K562 treated with DMSO at 1 percent for 4 hours (cell line): ENCODE results near the gene SLC39A2. TPM values are rescaled to one million over a fixed set of nuclear protein-coding genes. Genes with fewer than 3 reads are reported as not detected.

ENCODE experiments used
- total RNA-seq: library from RNA; unstranded; fragments of 300-600 nt; gene quantifications from 2 replicates; pipeline ENCODE4 v1.2.3, GENCODE V29; 2022; ENCODE audit not compliant: insufficient read depth

The SLC39A2 gene, protein sequence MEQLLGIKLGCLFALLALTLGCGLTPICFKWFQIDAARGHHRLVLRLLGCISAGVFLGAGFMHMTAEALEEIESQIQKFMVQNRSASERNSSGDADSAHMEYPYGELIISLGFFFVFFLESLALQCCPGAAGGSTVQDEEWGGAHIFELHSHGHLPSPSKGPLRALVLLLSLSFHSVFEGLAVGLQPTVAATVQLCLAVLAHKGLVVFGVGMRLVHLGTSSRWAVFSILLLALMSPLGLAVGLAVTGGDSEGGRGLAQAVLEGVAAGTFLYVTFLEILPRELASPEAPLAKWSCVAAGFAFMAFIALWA
- total RNA-seq: not detected in 2 replicates

GRCh38 chr14:20998674-20999366, at the start of gene SLC39A2:
TSS of gene SLC39A2 (plus strand) at chr14:20999293. CDS start at chr14:20999447, 154 bp downstream.

DNA sequence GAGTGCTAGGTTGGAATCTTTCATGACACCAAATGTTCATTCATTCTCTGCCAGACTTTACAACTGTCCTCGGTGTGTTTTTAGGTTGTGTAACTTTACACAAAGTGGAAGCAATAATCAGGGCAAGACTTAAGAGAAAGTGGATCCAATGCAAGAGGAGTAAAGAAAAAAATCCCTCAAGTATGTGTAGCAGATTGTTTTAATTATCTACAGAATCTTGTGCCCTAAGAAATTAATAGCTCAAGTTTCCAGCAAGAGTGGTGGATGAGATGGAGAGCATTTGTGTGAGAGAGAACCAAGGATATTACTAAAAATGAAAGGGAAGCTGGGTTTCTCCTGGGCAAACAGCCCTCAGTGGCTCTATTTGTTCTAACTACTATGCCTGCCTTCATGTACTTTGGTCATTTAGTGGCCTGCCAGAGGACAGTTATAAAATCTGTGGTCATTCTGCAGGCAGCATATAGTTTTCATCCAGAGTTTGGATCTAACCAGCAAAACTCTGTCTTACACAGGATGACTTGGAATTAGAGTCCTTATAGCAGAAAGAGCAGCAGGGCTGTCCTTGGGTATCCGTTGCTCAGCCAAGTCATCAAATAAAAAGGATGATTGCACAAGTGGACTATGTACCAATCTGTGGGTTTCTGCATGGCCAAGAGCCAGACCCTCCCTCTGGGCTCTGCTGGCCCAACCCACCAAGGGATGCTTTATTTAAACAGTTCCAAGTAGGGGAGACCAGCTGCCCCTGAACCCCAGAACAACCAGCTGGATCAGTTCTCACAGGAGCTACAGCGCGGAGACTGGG, 44.2 kb upstream of the SLC39A2 start, which contains the start of gene RNASE2:
Gene RNASE2 (plus strand): TSS at position 752 of the 802 bp plus-strand sequence. CDS start 285 bp downstream, outside the sequence.

GRCh38 chr14:20989787-20990600, 9.1 kb upstream of the SLC39A2 start, which contains the start of gene METTL17:
TSS of gene METTL17 (plus strand) at chr14:20989980. CDS start at chr14:20990003, 23 bp downstream.

GRCh38 chr14:21024585-21025370, 25.7 kb downstream of the SLC39A2 start, which contains the start of gene NDRG2:
TSS of gene NDRG2 (minus strand) at chr14:21025061. CDS start at chr14:21023315, 1,746 bp downstream.

DNA sequence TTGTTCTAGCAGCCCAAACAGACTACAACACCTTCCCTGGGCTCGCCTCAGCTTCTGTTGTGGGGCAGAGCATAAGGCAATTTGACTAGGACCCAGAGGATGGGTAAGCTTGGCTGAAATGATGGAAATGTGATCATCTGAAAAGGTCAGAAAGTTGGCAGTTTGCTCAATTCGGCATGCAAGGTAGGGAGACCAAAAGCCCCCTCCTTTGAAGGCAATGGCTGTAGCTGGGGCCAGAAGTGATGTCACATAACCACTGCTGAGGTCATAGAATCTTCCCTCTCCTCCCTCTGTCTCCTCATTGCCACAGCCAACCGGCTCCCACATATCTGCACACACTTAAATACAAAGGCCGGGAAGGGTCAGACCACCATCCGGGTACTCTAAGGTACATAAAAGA, 30.8 kb downstream of the SLC39A2 start, which contains the start of gene TPPP2:
Gene TPPP2 (plus strand): TSS at position 301 of the 400 bp plus-strand sequence. CDS start 365 bp downstream, outside the sequence.

GRCh38 chr14:21034707-21035106, 35.6 kb downstream of the SLC39A2 start, which contains the start of gene RNASE13:
TSS of gene RNASE13 (minus strand) at chr14:21034807. CDS start at chr14:21034288, 519 bp downstream.

GRCh38 chr14:21041676-21042433, 42.8 kb downstream of the SLC39A2 start, which contains the start of gene RNASE7:
TSS of gene RNASE7 (plus strand) at chr14:21042362. CDS start at chr14:21042993, 631 bp downstream.

Other genes with a start within 250 kb of the SLC39A2 start
- gene EDDM3B, start 230.9 kb upstream of the SLC39A2 start, total RNA-seq: not detected in 2 replicates
- not detected in 2 replicates for gene RNASE6, start 218.0 kb upstream of the SLC39A2 start, total RNA-seq
- 20.2 and 38.3 TPM in 2 replicates for gene RNASE1, start 196.4 kb upstream of the SLC39A2 start, total RNA-seq
- gene RNASE3, start 107.9 kb upstream of the SLC39A2 start, total RNA-seq: not detected in 2 replicates
- not detected in 2 replicates for gene RNASE2, start 43.8 kb upstream of the SLC39A2 start, total RNA-seq
- 65.2 and 77.8 TPM in 2 replicates for gene METTL17, start 9.3 kb upstream of the SLC39A2 start, total RNA-seq
- gene NDRG2, start 25.8 kb downstream of the SLC39A2 start, total RNA-seq: 81.3 and 141 TPM in 2 replicates
- not detected in 2 replicates for gene TPPP2, start 30.9 kb downstream of the SLC39A2 start, total RNA-seq
- gene RNASE13, start 35.5 kb downstream of the SLC39A2 start, total RNA-seq: not detected in 2 replicates
- gene RNASE7, start 43.1 kb downstream of the SLC39A2 start, total RNA-seq: not detected in 2 replicates
- not detected in 2 replicates for gene RNASE8, start 58.5 kb downstream of the SLC39A2 start, total RNA-seq
- gene ARHGEF40, start 71.0 kb downstream of the SLC39A2 start, total RNA-seq: 4.5 and 5.3 TPM in 2 replicates
- gene ZNF219, start 99.4 kb downstream of the SLC39A2 start, total RNA-seq: 17.2 and 24.1 TPM in 2 replicates
- not detected in 2 replicates for gene TMEM253, start 101.8 kb downstream of the SLC39A2 start, total RNA-seq
- gene OR5AU1, start 156.8 kb downstream of the SLC39A2 start, total RNA-seq: not detected in 2 replicates